ENCODE results near the gene PPFIBP1.

DNA sequence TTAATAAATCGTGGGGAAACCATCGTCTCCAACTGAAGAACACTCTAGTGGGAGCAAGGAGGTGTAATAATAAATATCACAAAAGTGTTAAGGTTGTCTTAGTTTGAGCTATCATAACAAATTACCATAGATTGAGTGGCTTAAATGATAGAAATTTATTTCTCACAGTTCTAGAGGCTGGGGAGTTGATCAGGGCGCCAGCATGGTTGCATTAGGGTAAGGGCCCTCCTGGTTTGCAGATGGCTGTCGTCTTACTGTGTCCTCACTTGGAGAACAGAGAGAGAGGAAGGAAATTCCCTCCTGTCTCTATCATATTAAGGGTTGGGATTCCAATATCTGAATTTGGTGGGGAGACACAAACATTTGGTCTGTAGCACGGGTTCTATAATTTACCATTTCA, 219.6 kb downstream of the PPFIBP1 start:
- no peak for TF ChIP-seq CTCF (IDR thresholded peaks at IDR 0.05)
- no peak for TF ChIP-seq ZFX (IDR thresholded peaks at IDR 0.05; ENCODE audit: borderline replicate concordance)

All from 22Rv1 (cell line).